Lower leg skin (tissue), 3 donors: ENCODE data around the gene COX6B2.

Source experiments
- CTCF ChIP-seq, 3 donors: fragments of 450-650 bp; IDR thresholded peaks; one replicate each; pipeline ENCODE4 v1.5.1; 2016; ENCODE audit warnings: antibody characterized with exemption in 3 of 3, mild to moderate bottlenecking in 3 of 3, moderate library complexity in 2 of 3
- POLR2A ChIP-seq, 2 donors: fragments of 450-650 bp; IDR thresholded peaks; one replicate each; pipeline ENCODE4 v1.6.1; 2016 to 2017; ENCODE audit warnings: antibody characterized with exemption in 2 of 2, mild to moderate bottlenecking in 1 of 2, moderate library complexity in 1 of 2

- TF ChIP-seq CTCF (IDR thresholded peaks at IDR 0.05) (no peak), POLR2A (IDR thresholded peaks at IDR 0.05) (no peak)
Observed at GRCh38 chr19:55382013-55382412, 27.5 kb upstream of the COX6B2 start.
